ENCODE results near the gene IQCK.

Gene IQCK

DNA sequence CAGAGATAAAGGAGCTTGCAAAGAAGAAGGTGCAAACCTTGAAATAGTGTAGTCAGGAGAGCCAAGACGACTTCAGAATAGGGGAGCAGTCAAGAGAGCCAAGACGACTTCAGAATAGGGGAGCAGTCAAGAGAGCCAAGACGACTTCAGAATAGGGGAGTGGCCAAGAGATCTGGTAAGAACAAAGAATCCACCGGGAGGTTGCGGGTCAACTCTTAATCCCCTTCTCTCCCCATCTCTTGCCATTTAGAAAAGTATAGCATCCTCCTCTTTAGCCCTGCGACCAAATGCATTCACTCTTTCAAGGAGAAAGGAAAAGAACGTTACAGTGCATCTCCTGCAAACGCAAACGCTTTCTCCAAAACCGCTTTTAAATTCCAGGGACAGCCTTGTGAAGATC is 757 bp upstream of the IQCK start:
- no peak for DNase-seq (ENCODE audit: low read depth)

DNA sequence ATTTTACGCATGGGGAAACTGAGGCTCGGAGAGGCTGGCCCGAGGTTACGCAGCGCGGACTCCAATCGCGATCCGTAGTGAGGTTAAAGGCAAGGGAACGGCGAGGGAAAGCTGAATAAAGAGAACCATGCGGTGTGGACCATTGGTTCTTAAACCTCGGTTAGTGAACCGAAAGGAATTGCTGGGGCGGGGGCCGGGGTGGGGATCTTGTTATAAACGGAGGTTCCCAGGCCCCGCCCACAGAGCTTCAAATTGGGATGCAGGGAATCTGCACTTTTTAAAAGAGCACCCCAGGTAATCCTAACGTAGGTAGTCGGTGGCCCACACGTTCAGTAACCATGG is 524 bp downstream of the IQCK start:
- DNase-seq (ENCODE audit: low read depth), result no peak

DNA sequence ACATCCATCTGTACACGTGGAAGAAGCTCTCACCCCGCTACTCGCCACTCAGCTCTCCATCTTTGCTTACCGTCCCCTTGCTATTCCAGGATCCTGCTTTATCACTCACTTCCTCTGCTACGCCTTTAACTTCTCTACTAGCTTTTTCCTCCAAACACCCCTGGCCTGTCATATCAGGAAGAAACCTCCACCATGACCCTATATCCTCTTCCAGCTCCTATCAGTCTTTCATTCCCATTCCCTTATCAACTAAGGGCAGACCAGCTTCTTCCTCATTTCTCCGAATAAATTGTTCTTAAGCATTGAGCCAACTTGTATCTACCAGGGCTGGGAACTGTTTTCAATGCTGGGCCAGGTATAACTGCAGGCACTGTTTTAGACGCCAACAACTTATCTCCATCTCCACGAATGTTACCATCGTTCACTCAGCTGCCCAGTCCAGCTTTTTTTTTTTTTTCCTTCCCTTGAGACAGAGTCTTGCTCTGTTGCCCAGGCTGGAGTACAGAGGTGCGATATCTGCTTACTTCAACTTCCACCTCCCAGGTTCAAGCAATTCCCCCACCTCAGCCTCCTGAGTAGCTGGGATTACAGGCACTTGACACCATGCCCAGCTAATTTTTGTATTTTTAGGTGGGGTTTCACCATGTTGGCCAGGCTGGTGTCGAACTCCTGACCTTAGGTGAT is 4.3 kb downstream of the IQCK start:
- DNase-seq (ENCODE audit: low read depth), result no peak

DNA sequence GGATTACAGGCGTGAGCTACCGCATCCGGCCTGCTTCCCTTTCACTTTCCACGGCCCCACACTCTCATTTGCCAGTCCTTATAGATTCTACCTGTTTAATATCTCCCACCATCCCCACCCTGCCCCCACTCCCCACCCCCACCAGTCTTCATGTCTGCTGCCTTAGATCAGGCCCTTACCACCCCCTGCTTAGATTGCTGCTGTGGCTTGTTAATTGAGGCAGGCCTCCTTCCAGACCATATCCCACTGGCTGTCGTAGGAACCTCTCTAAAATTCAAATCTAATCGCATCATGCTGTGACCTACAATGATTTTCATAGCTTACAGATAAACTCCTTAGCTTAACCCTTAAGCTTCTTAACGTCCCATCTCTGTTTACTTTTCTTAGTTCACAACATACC is 4.9 kb downstream of the IQCK start:
- DNase-seq (ENCODE audit: low read depth), result no peak

GRCh38 chr16:19728636-19728965 is 10.5 kb downstream of the IQCK start:
- no peak for DNase-seq (ENCODE audit: low read depth)

GRCh38 chr16:19733551-19733950 is 15.5 kb downstream of the IQCK start:
- no peak for DNase-seq (ENCODE audit: low read depth)

DNA sequence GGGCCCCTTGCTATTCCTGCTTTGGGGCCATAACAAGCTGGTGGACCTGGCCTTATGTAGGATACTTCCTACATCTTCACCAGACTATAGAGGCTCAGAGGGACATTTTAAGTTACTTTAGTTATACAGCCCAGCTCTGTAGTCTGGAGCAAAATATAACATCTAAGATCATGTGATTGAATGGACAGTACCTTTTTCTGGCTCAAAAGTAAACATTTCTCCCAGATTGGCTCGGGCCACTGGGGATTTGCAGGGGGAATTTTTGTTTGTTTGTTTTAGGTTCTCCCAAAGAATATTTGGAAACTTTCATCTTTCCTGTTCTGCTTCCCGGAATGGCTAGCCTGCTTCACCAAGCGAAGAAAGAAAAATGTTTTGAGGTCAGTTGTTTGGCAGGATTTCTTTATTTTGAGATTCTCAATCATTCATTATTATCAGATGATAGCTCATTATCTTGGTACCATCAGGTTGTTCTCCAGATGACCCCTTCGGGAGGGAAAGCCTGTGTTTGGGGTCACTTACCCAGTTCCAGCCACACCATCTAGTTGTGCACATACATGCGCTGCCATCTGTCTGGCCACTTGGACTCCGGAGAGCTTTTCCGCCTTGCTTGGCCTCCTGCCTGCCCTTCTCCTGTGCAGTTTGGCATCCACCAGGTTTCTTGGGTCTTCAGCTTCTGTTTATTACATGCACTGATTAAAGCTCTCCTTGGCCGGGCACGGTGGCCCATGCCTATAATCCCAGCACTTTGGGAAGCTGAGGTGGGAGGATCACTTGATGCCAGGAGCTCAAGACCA is 17.2 kb downstream of the IQCK start:
- no peak for DNase-seq (ENCODE audit: low read depth)

GRCh38 chr16:19737306-19738038 is 19.4 kb downstream of the IQCK start:
- no peak for DNase-seq (ENCODE audit: low read depth)

DNA sequence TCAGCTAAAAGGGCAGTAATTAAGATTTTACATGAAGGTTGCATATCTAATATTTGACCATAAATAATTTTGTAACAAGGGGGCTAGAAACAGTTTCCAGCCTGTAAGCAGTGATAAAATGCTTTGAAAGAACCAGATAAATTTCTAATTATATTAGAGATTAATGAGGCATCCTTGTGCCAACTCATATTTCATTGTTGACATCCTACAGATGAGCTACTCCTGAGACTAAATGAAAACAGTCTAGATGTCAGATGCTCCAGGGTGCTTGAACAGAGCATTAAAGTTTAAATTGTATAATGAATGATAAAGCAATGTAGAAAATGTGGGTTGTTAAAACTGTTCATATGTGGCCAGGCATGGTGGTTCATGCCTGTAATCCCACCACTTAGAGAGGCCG is 23.3 kb downstream of the IQCK start:
- DNase-seq (ENCODE audit: low read depth), result no peak

- no peak for DNase-seq (ENCODE audit: low read depth)
These were observed 25.7 kb downstream of the IQCK start for GRCh38 chr16:19743816-19744159.

- DNase-seq (ENCODE audit: low read depth), result no peak
These were observed 26.6 kb downstream of the IQCK start for GRCh38 chr16:19744670-19745069.

DNA sequence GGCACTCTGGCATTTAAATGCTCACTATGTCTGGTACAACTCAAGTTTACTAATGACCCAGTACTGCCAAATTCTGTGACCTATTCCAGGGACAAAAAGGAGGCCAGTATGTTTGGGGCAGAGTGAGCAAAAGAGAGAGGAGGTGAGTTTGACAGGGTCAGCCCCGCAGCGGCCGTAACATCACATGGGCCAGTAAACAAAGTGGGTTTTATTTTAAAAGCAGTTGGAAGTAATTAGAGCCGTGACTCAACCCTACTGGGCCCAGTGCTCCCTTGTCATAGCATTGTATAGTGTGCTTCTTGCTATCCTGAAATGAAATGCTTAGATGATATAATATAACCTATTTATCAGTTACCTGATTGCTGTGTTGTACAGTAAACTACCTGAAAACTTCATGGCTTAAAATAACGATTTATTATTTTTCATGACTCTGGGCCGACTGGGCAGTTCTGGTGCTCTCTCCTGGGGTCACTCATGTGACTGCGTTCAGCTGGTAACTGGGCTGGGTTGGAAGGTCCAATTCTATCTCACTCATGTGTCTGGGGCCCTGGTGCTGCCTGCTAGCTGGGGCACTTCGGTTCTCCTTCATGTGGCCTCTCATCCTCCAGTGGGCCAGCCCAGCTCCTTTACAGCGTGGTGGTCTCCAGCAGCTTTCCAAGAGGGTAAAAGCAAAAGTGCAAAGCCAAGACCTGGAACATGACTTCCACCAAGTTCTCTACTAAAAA is 27.4 kb downstream of the IQCK start:
- no peak for DNase-seq (ENCODE audit: low read depth)

GRCh38 chr16:19746561-19746960 is 28.5 kb downstream of the IQCK start:
- no peak for DNase-seq (ENCODE audit: low read depth)

- DNase-seq (ENCODE audit: low read depth), result no peak
These were observed 30.5 kb downstream of the IQCK start for GRCh38 chr16:19748389-19749168.

GRCh38 chr16:19749571-19750080 is 31.6 kb downstream of the IQCK start:
- no peak for DNase-seq (ENCODE audit: low read depth)

GRCh38 chr16:19751478-19752385 is 33.7 kb downstream of the IQCK start:
- DNase-seq (ENCODE audit: low read depth), result no peak

DNA sequence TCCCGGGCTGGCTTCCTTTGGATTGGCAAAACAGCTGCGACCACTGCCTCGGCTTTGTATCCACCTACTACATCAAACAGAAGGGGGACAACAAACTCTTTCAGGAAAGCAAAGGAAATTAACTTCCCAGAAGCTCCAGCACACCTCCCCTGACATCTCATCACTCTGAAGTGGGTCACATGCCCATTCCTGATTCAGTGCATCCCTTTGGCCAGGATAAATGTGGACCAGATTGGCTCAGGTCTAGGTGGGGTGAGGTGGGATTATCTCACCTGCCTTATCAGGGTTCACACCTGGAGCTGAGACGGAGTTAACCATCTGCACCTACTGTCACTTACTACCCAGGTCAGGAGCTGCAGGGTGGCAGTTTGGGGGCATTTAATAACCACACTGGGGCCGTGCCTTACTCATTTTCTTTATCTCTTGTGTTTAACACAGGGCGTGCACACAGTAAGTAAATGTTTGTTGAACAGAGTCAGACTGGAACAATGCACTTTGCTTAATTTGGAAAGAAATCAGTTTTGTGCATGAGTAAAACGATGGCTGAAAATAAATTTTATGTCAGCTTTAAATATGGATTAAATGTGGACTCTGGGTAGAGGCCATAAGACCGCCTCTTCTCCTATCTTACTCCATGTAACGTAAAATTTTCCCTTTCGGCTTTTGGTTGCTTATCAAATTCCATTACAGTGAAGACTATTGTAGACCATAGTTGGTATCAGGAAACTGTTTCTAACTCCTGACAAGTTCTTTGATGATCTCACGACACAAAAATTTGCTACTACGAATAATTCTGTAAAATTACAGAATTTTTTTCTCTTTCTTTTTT is 36.0 kb downstream of the IQCK start:
- DNase-seq (ENCODE audit: low read depth), result peak; percentile 62

DNA sequence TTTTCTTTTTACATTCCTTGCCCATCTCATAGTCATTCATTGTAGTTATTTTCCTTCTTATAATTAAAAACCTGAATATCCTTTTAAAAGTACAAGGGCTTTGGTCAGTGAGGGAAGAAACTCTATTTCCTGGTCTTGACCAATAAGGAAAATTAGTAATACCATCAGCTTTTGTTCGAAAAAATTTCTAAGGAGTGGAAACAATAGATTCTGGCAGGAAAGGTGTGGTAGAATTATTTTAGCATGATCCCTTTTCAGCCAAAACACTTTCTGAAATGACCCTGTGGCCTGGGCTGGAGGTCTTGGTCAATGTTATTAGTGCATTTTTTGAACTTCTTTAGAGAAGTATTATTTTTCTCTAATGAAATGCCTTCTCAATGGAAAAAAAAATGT is 36.6 kb downstream of the IQCK start:
- DNase-seq (ENCODE audit: low read depth), result no peak

DNA sequence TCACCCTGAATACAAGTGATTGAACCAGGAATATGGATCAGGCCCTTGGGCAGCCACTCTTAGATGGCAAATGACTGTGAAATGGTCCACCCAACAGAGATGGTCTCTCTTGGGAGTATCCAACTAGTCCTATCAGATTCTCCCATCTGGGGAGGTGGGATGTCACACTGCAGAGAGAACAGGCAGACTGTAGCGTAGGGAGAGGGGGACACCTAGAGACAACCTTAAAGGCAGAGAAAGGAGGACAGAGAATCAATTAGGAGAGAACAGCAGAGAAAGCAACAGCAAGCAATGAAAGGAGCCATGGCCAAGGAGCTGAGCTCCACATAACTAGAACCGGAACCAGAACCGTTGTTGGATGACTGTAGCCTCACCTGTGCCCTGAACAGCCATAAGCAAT is 37.2 kb downstream of the IQCK start:
- DNase-seq (ENCODE audit: low read depth), result no peak

- DNase-seq (ENCODE audit: low read depth), result no peak
These were observed 39.0 kb downstream of the IQCK start for GRCh38 chr16:19757026-19757425.
